Measurements from ENCODE around the gene NLK. TPM values are rescaled to one million over a fixed set of nuclear protein-coding genes. Genes with fewer than 3 reads are reported as not detected.

The NLK gene
- total and polyA plus RNA-seq, 2 of the 4 experiments (the other 2 are of a cell fraction) = 15.3 to 23.3 TPM

DNA sequence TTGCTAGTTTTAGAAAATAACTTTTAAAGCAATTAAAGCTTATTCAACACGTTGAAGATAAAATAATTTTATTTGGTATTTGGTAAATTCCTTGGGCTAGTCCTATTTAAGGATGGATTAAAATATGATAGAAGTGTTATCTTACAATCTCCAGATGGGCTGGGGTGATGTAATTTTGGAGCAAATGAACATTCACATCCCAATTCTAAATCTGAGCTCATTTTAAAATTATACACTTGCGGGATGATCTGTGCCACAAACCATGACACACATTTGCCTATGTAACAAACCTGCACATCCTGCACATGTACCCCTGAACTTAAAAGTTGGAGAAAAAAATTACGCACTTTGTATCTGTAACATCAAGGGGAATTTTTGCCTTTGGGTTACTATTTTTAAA lies 31.5 kb downstream of the NLK start:
- H3K23ac ChIP-seq (ENCODE audit: low read depth, low read length) = no peak overlapping the region
- no peak overlapping the region for H2BK20ac ChIP-seq (ENCODE audit: low read depth, low read length)
- H3K9me3 ChIP-seq (ENCODE audit: control insufficient read depth, insufficient read depth, low read length) = peaks cover 4% of the 10 kb centered on the region
- no peak overlapping the region for H2BK15ac ChIP-seq (ENCODE audit: low read depth, low read length)
- H4K8ac ChIP-seq (ENCODE audit: low read depth in 2 of 2, low read length in 2 of 2) = no peak overlapping the region
- ChIA-PET POLR2A (ENCODE audit: unreplicated experiment) (no interaction called here), CTCF (no interaction called here)
- no peak overlapping the region for H3K14ac ChIP-seq (replicated peaks; ENCODE audit: low read depth, low read length)
- H3K36me3 ChIP-seq (ENCODE audit: control insufficient read depth, insufficient read depth, low read length) = peaks cover 2% of the 10 kb centered on the region
- peaks cover 56% of the 10 kb centered on the region for H4K20me1 ChIP-seq (ENCODE audit: insufficient read depth, low read length)
- no peak overlapping the region for H3K56ac ChIP-seq (ENCODE audit: extremely low read depth, insufficient read depth, low read length)
- BruUV-seq (replicated peaks) = no TSS peak
- no peak overlapping the region for H2BK5ac ChIP-seq (ENCODE audit: low read depth, low read length, poor library complexity, severe bottlenecking)
- dilution Hi-C loops (cut with HindIII; ENCODE audit: low sequenced_read_pairs, unreplicated experiment) (no loop called here), in situ Hi-C loops (cut with MboI; ENCODE audit: low sequenced_read_pairs) (no loop called here), intact Hi-C loops (cut with micrococcal nuclease) (no loop called here)
- H3K4me3 ChIP-seq (ENCODE audit: insufficient read depth, low read depth, low read length) = no peak overlapping the region
- no peak overlapping the region for H3K4me2 ChIP-seq (ENCODE audit: low read depth, low read length)
- TF ChIP-seq RAD21 (IDR thresholded peaks at IDR 0.05; ENCODE audit: low read length) (no peak), NFE2L2 (IDR thresholded peaks at IDR 0.05; ENCODE audit: low read depth, low read length) (no peak), MAFK (IDR thresholded peaks at IDR 0.05; ENCODE audit: low read depth, low read length) (no peak), CTCF (conservative IDR thresholded peaks at IDR 0.05; ENCODE audit: low read depth, low read length) (no peak), RCOR1 (IDR thresholded peaks at IDR 0.05; ENCODE audit: insufficient replicate concordance, low read length) (no peak), BHLHE40 (IDR thresholded peaks at IDR 0.05; ENCODE audit: low read depth, low read length) (no peak), SMC3 (IDR thresholded peaks at IDR 0.05; ENCODE audit: low read depth, low read length) (no peak)
- TF ChIP-seq, protein P1, sequence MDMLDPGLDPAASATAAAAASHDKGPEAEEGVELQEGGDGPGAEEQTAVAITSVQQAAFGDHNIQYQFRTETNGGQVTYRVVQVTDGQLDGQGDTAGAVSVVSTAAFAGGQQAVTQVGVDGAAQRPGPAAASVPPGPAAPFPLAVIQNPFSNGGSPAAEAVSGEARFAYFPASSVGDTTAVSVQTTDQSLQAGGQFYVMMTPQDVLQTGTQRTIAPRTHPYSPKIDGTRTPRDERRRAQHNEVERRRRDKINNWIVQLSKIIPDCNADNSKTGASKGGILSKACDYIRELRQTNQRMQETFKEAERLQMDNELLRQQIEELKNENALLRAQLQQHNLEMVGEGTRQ (IDR thresholded peaks at IDR 0.05; ENCODE audit: low read depth, low read length) = no peak
- peaks cover 19 to 54% of the 10 kb centered on the region in 2 experiments for H3K79me1 ChIP-seq (ENCODE audit: low read depth in 1 of 2, low read length in 2 of 2)
- H2BK120ac ChIP-seq (ENCODE audit: low read depth, low read length) = no peak overlapping the region
- H4K5ac ChIP-seq (ENCODE audit: low read depth, low read length) = no peak overlapping the region
- H3K9ac ChIP-seq (ENCODE audit: low read depth, low read length) = no peak overlapping the region
- no peak overlapping the region for H2AK5ac ChIP-seq (ENCODE audit: low read depth, low read length)
- no CpG with 5 or more reads among the region's 3 CpGs for WGBS, 2 experiments (ENCODE audit: extremely low coverage in 2 of 2, insufficient read length in 1 of 2)
- no peak overlapping the region for H3K27ac ChIP-seq (ENCODE audit: insufficient read depth, low read length)
- no peak overlapping the region for H3K18ac ChIP-seq (ENCODE audit: low read depth, low read length)
- no peak for DNase-seq
- no peaks in the 10 kb centered on the region for H3K4me1 ChIP-seq (ENCODE audit: control insufficient read depth, insufficient read depth, low read length)
- H2AK9ac ChIP-seq (replicated peaks; ENCODE audit: low read depth, low read length, poor library complexity) = no peak overlapping the region
- no peak for ATAC-seq (ENCODE audit: low read depth)
- H2AFZ ChIP-seq (replicated peaks; ENCODE audit: low read length, poor library complexity) = no peak overlapping the region
- H3K9me1 ChIP-seq (ENCODE audit: insufficient read depth, low read length) = 0 out of 2 replicates have a peak, but pooled peaks cover 3% of the 10 kb centered on the region
- H3K27me3 ChIP-seq (ENCODE audit: control insufficient read depth, insufficient read depth, low read length) = no peaks in the 10 kb centered on the region
- H4K91ac ChIP-seq (ENCODE audit: insufficient read depth, low read depth, low read length) = no peak overlapping the region
- no peak overlapping the region for H3K4ac ChIP-seq (ENCODE audit: low read depth, low read length)

All from IMR-90 (cell line).